Endodermal cell (in vitro differentiated cells): ENCODE results near the gene C13orf46. TPM values are rescaled to one million over a fixed set of nuclear protein-coding genes. Genes with fewer than 3 reads are reported as not detected.

Experiments
- DNase-seq: peaks from one replicate; pipeline ENCODE4 v3.0.0-alpha.2; 2017
- H3K27ac ChIP-seq: 2 replicates; pipeline ENCODE4 v1.5.1; 2013; ENCODE audit warnings: mild to moderate bottlenecking, low read depth, low read length, moderate library complexity
- H3K27me3 ChIP-seq: 2 replicates; pipeline ENCODE4 v1.6.1; 2013; ENCODE audit warnings: mild to moderate bottlenecking, low read length, moderate library complexity; ENCODE audit not compliant: insufficient read depth, control insufficient read depth, poor library complexity, severe bottlenecking
- H3K36me3 ChIP-seq: 2 replicates; pipeline ENCODE4 v1.7.0; 2013; ENCODE audit warnings: mild to moderate bottlenecking, low read length, moderate library complexity; ENCODE audit not compliant: control insufficient read depth, insufficient read depth
- H3K4me1 ChIP-seq: one replicate; pipeline ENCODE4 v1.7.0; 2013; ENCODE audit warnings: low read length; ENCODE audit not compliant: control insufficient read depth, insufficient read depth
- H3K4me3 ChIP-seq: 2 replicates; pipeline ENCODE4 v1.5.1; 2013; ENCODE audit warnings: mild to moderate bottlenecking, low read length, moderate library complexity
- H3K9ac ChIP-seq: 2 replicates; pipeline ENCODE4 v1.6.1; 2013; ENCODE audit warnings: mild to moderate bottlenecking, low read length, moderate library complexity; ENCODE audit not compliant: poor library complexity, severe bottlenecking; ENCODE audit errors: extremely low read depth
- H3K9me3 ChIP-seq: 2 replicates; pipeline ENCODE4 v1.6.1; 2013; ENCODE audit warnings: mild to moderate bottlenecking, low read length, moderate library complexity; ENCODE audit not compliant: control insufficient read depth
- H3K27ac Mint-ChIP-seq: 2 replicates; pipeline ENCODE4 v1.8.0; 2020; ENCODE audit warnings: mixed read lengths
- H3K27me3 Mint-ChIP-seq: 2 replicates; pipeline ENCODE4 v1.8.0; 2021; ENCODE audit warnings: mild to moderate bottlenecking, mixed read lengths; ENCODE audit not compliant: insufficient read depth
- H3K36me3 Mint-ChIP-seq: 2 replicates; pipeline ENCODE4 v1.8.0; 2020; ENCODE audit warnings: low read depth, mixed read lengths
- H3K4me1 Mint-ChIP-seq: 2 replicates; pipeline ENCODE4 v1.8.0; 2020; ENCODE audit warnings: mixed read lengths
- H3K4me3 Mint-ChIP-seq: 2 replicates; pipeline ENCODE4 v1.8.0; 2020; ENCODE audit warnings: mild to moderate bottlenecking, moderate library complexity, mixed read lengths
- H3K9me3 Mint-ChIP-seq: 2 replicates; pipeline ENCODE4 v1.8.0; 2020; ENCODE audit warnings: mild to moderate bottlenecking, mixed read lengths
- CTCF ChIP-seq: fragments of 200-600 bp; sonication (generic); conservative IDR thresholded peaks from 2 replicates; pipeline ENCODE4 v1.5.0; 2021; ENCODE audit warnings: antibody characterized with exemption, mild to moderate bottlenecking
- WGBS, 2 experiments: methylation state at CpG; one replicate each; pipeline versions ENCODE4 v1.1.5 to v1.1.7; 2013; ENCODE audit warnings: missing lambda C conversion rate in 2 of 2, mixed read lengths in 1 of 2; ENCODE audit not compliant: insufficient coverage in 1 of 2, insufficient read length in 1 of 2; 5-methylcytosine and 5-hydroxymethylcytosine counted together
- total RNA-seq, 2 donors: library from RNA; stranded (reverse); fragmentation: NEBNext Ultra II Directional in 1 of 2; extraction: Animal tissue kit (Norgen Biotek cat#: 25700) in 1 of 2; gene quantifications; 2 replicates in 1 of 2; 3 replicates in 1 of 2; pipeline ENCODE4 v1.2.1, GENCODE V29; 2021

Gene C13orf46
- total RNA-seq, 2 donors from 2014 or later = 0.20 to 0.27 TPM

DNA sequence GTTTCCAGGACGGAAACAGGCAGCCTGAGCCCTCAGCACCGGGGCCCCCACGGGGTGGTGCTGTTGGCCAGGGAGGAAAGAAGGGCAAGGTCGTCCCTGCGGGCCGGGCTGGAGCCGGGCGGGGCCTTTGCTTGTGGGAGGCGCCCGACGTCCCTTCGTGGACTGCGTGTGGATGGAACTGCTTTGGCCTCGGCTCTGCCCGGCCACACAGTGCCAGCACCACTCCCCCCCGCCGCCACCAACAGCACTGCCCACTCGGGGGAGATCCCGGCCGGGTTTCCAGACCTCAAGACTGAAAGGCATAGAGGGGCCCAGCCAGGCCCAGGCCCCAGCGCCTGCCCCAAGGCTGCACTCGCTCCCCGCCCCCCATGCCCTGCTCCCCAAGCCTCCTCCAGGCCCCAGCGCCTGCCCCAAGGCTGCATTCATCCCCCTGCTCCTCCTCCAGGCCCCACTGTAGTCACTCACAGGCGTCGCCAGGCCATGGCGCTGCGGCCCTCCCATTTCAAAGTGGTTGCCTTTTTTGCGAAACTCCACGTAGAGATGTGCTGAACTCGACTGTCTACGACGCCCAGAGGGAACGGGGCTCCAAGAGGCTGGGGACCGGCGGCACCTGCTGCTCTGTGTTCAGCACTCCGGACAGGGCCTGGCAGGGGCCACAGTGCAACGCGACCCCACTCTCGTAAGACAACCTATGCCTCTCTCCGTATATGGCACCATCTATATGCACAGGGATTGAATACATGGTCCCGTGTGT is 22.5 kb downstream of the C13orf46 start:
- no peak overlapping the region for H3K4me3 ChIP-seq
- H3K9ac ChIP-seq = no peak overlapping the region
- no peaks in the 10 kb centered on the region for H3K4me1 ChIP-seq
- H3K9me3 ChIP-seq = no peaks in the 10 kb centered on the region
- no peak overlapping the region for H3K4me3 Mint-ChIP-seq
- H3K36me3 ChIP-seq = no peaks in the 10 kb centered on the region
- DNase-seq = peak; percentile 87
- peaks cover 24% of the 10 kb centered on the region for H3K9me3 Mint-ChIP-seq
- no peak overlapping the region for H3K27ac ChIP-seq
- H3K27me3 Mint-ChIP-seq = peaks cover 4% of the 10 kb centered on the region
- 81% methylated on average over 33 to 42 of the region's 42 CpGs for WGBS, 2 experiments
- no peaks in the 10 kb centered on the region for H3K4me1 Mint-ChIP-seq
- H3K27ac Mint-ChIP-seq = no peak overlapping the region
- H3K36me3 Mint-ChIP-seq = no peaks in the 10 kb centered on the region
- peak; percentile 68 for TF ChIP-seq CTCF
- no peaks in the 10 kb centered on the region for H3K27me3 ChIP-seq

DNA sequence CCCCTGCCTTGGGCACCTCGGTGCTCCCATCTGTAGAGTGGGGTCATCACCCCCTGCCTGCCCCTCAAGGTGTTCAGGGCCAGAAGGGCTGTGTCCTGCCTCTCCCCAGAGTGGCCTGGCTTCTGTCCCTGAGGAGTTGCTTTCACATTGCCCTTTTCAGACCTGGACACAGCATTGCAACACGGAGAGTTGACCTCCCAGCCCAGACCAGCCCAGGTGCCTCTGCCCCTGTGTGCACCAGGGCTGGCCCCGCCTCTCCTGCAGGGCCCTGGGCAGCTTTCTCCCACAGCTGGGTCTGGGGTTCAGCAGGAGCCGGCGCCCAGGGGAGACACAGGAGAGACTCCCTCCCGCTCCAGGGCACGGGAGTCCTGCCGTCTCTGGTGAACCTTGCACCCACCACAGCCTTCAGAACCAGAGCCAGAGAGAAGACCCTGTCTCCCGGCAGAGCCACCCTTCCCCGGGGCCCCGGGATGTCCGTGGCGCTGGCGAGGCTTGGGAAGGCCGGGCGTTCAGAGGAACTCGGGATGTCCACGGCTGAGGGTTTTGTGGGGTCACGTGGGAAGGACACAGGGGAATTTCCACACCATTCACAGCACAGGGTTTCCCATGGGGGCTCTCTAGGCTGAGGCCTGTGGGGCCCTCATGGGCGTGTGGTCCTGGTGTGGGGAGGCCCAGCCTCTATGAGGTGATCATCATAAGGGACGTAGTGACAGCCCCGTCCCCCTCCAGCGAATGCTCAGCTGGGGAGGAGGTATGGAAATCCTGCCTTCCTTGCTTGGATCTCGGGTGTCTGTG is 23.2 kb downstream of the C13orf46 start:
- Histone ChIP-seq H3K27me3 (no peaks in the 10 kb centered on the region), H3K4me1 (no peaks in the 10 kb centered on the region), H3K9ac (no peak overlapping the region), H3K4me3 (no peak overlapping the region), H3K27ac (no peak overlapping the region), H3K36me3 (no peaks in the 10 kb centered on the region), H3K9me3 (no peaks in the 10 kb centered on the region)
- no peak for DNase-seq
- no peak overlapping the region for H3K4me3 Mint-ChIP-seq
- TF ChIP-seq CTCF = no peak
- H3K9me3 Mint-ChIP-seq = peaks cover 16% of the 10 kb centered on the region
- no peak overlapping the region for H3K27ac Mint-ChIP-seq
- H3K36me3 Mint-ChIP-seq = no peaks in the 10 kb centered on the region
- WGBS, 2 experiments = 86 to 89% methylated on average over 14 to 24 of the region's 24 CpGs
- H3K27me3 Mint-ChIP-seq = peaks cover 2% of the 10 kb centered on the region
- H3K4me1 Mint-ChIP-seq = no peaks in the 10 kb centered on the region

DNA sequence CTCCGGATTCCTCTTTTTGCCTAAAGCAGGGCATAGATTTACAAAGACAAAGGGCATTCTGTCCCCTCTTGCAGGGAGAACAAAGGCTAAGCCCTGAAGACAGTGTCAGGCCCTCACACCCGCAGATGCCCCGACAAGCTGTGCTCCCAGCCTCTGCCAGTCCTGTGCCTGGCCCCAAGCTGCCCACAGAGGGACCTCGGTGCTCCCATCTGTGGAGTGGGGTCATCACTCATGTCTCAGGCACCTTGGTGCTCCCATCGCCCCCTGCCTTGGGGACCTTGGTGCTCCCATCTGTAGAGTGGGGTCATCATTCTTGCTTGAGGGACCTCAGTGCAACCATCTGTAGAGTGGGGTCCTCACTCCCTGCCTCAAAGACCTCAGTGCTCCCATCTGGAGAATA is 24.3 kb downstream of the C13orf46 start:
- Histone ChIP-seq H3K27me3 (no peaks in the 10 kb centered on the region), H3K27ac (no peak overlapping the region), H3K36me3 (no peaks in the 10 kb centered on the region), H3K4me1 (no peaks in the 10 kb centered on the region), H3K4me3 (no peak overlapping the region), H3K9me3 (no peaks in the 10 kb centered on the region), H3K9ac (no peak overlapping the region)
- Mint-ChIP-seq H3K4me3 (no peak overlapping the region), H3K36me3 (no peaks in the 10 kb centered on the region), H3K9me3 (peaks cover 6% of the 10 kb centered on the region), H3K27ac (no peak overlapping the region), H3K4me1 (no peaks in the 10 kb centered on the region), H3K27me3 (peaks cover under 1% of the 10 kb centered on the region)
- WGBS, 2 experiments = 89 to 90% methylated on average over 5 of the region's 5 CpGs
- no peak for DNase-seq
- no peak for TF ChIP-seq CTCF
